Measurements from ENCODE around the gene NELFE. TPM values are rescaled to one million over a fixed set of nuclear protein-coding genes. Genes with fewer than 3 reads are reported as not detected.
"Not testable (repeated sequence)": the region's sequence is repeated elsewhere in the genome, so short reads cannot be mapped to it uniquely, and the experiment has no call there.

NELFE gene
- total RNA-seq (2021): 90.8 and 91.4 TPM in 2 replicates
- long read RNA-seq, transcript NELFE-202 (11 exons, 1,584 nt): major isoform, 611 of 766 reads
- long read RNA-seq, partial matches to known transcripts: 36 of 766 reads
- long read RNA-seq, other reads (novel, unspliced or antisense): 116 of 766 reads

- Histone ChIP-seq H4K91ac (ENCODE audit: insufficient read length, low read depth, low read length) (no peak within 1 kb of the TSS), H4K5ac (ENCODE audit: insufficient read length, low read depth, low read length) (peak within 1 kb of the TSS; percentile 13), H4K8ac (replicated peaks; ENCODE audit: insufficient read length, low read depth, low read length) (no peak within 1 kb of the TSS), H3K27ac (ENCODE audit: insufficient read length, low read depth, low read length) (no peak within 1 kb of the TSS), H3K56ac (ENCODE audit: insufficient read length, low read depth, low read length) (peak within 1 kb of the TSS; percentile 43), H2BK20ac (ENCODE audit: low read depth, low read length, poor library complexity, severe bottlenecking) (no peak within 1 kb of the TSS), H3K23me2 (ENCODE audit: insufficient read length, low read depth, low read length, poor library complexity, severe bottlenecking) (peaks cover 10% of the 10 kb centered on the region), H4K20me1 (ENCODE audit: control insufficient read depth, insufficient read depth, insufficient read length) (no peaks in the 10 kb centered on the region), H3K14ac (ENCODE audit: insufficient read depth, low read length) (peak within 1 kb of the TSS; percentile 72), H3K79me1 (ENCODE audit: insufficient read depth, low read depth, low read length, poor library complexity, severe bottlenecking) (peaks cover 3% of the 10 kb centered on the region), H2BK15ac (ENCODE audit: low read depth, low read length) (no peak within 1 kb of the TSS), H3K4me2 (ENCODE audit: insufficient read depth, insufficient read length, low read length) (peak within 1 kb of the TSS; percentile 95), H3T11ph (ENCODE audit: low read length) (no peak within 1 kb of the TSS), H2AFZ (ENCODE audit: low read length) (peak within 1 kb of the TSS; percentile 27), H3K4ac (ENCODE audit: low read depth, low read length) (no peak within 1 kb of the TSS), H3K79me2 (ENCODE audit: insufficient read depth, low read length) (peaks cover 7% of the 10 kb centered on the region), H3K18ac (ENCODE audit: insufficient read length, low read depth, low read length) (peak within 1 kb of the TSS; percentile 38), H3K9me3 (ENCODE audit: control insufficient read depth, low read depth, low read length) (no peaks in the 10 kb centered on the region), H2AK5ac (ENCODE audit: insufficient read length, low read length) (no peak within 1 kb of the TSS), H2BK120ac (ENCODE audit: low read depth, low read length, poor library complexity, severe bottlenecking) (no peak within 1 kb of the TSS), H2BK12ac (ENCODE audit: insufficient read length, low read depth, low read length) (no peak within 1 kb of the TSS), H3K27me3 (ENCODE audit: insufficient read depth, low read length) (no peaks in the 10 kb centered on the region), H3K4me1 (ENCODE audit: insufficient read depth, low read length) (peaks cover 3% of the 10 kb centered on the region; the same call in 1 of the 2 replicates), H3K23ac (ENCODE audit: insufficient read length, low read depth, low read length) (no peak within 1 kb of the TSS), H3K9ac (ENCODE audit: extremely low read depth, insufficient read length, low read length) (peak within 1 kb of the TSS; percentile 95), H2BK5ac (ENCODE audit: insufficient read length, low read length) (no peak within 1 kb of the TSS)
- no peaks in the 10 kb centered on the region; the same call in 1 of the 2 replicates for H3K27me3 Mint-ChIP-seq (ENCODE audit: low read depth)
- peaks cover 36 to 82% (median 70%) of the 10 kb centered on the region in 3 experiments for H3K36me3 Mint-ChIP-seq (ENCODE audit: insufficient read depth in 1 of 3, low read depth in 3 of 3)
- H3K9me3 Mint-ChIP-seq: no peaks in the 10 kb centered on the region; a peak in 1 of 5 replicates
- WGBS (ENCODE audit: extremely low coverage, insufficient read length, low lambda C conversion rate): no CpG with 5 or more reads among the region's 59 CpGs
- peak within 1 kb of the TSS; percentile 94 to 99 (median 99) for H3K27ac Mint-ChIP-seq
- TF ChIP-seq CTCF (conservative IDR thresholded peaks at IDR 0.05): no peak
- DNase-seq: peak; percentile 99
- H3K4me3 Mint-ChIP-seq: peak within 1 kb of the TSS; percentile 95 to 99
- H3K4me1 Mint-ChIP-seq: peaks cover 18% of the 10 kb centered on the region in 2 experiments
Measured at GRCh38 chr6:31958741-31959739, at the start of gene NELFE, which contains the start of gene SKIC2. Gene NELFE, minus strand, starts transcription at chr6:31958971. Its CDS starts 525 bp downstream, at chr6:31958446. Gene SKIC2, plus strand, starts transcription at chr6:31959175. Its CDS starts 18 bp downstream, at chr6:31959193.

- H2BK12ac ChIP-seq (ENCODE audit: insufficient read length, low read depth, low read length); H3K79me2 ChIP-seq (ENCODE audit: insufficient read depth, low read length); H2AK5ac ChIP-seq (ENCODE audit: insufficient read length, low read length); H3K4me3 Mint-ChIP-seq; H2BK20ac ChIP-seq (ENCODE audit: low read depth, low read length, poor library complexity, severe bottlenecking); H3K27me3 Mint-ChIP-seq (ENCODE audit: low read depth); H3K4me1 Mint-ChIP-seq; H4K20me1 ChIP-seq (ENCODE audit: control insufficient read depth, insufficient read depth, insufficient read length); H3K18ac ChIP-seq (ENCODE audit: insufficient read length, low read depth, low read length); H3K79me1 ChIP-seq (ENCODE audit: insufficient read depth, low read depth, low read length, poor library complexity, severe bottlenecking); H3K14ac ChIP-seq (ENCODE audit: insufficient read depth, low read length); H3K23me2 ChIP-seq (ENCODE audit: insufficient read length, low read depth, low read length, poor library complexity, severe bottlenecking); H3K4me1 ChIP-seq (ENCODE audit: insufficient read depth, low read length); H4K5ac ChIP-seq (ENCODE audit: insufficient read length, low read depth, low read length); H2AFZ ChIP-seq (ENCODE audit: low read length); H2BK120ac ChIP-seq (ENCODE audit: low read depth, low read length, poor library complexity, severe bottlenecking); H3K27ac ChIP-seq (ENCODE audit: insufficient read length, low read depth, low read length); H4K8ac ChIP-seq (replicated peaks; ENCODE audit: insufficient read length, low read depth, low read length); H3K36me3 Mint-ChIP-seq (ENCODE audit: insufficient read depth in 1 of 3, low read depth in 3 of 3); H3K23ac ChIP-seq (ENCODE audit: insufficient read length, low read depth, low read length); H3K9me3 Mint-ChIP-seq; H4K91ac ChIP-seq (ENCODE audit: insufficient read length, low read depth, low read length); H2BK15ac ChIP-seq (ENCODE audit: low read depth, low read length); H3T11ph ChIP-seq (ENCODE audit: low read length); H3K27me3 ChIP-seq (ENCODE audit: insufficient read depth, low read length); H3K56ac ChIP-seq (ENCODE audit: insufficient read length, low read depth, low read length); H3K9me3 ChIP-seq (ENCODE audit: control insufficient read depth, low read depth, low read length); H3K9ac ChIP-seq (ENCODE audit: extremely low read depth, insufficient read length, low read length); H2BK5ac ChIP-seq (ENCODE audit: insufficient read length, low read length); DNase-seq; H3K4ac ChIP-seq (ENCODE audit: low read depth, low read length); H3K27ac Mint-ChIP-seq; H3K4me2 ChIP-seq (ENCODE audit: insufficient read depth, insufficient read length, low read length): not testable (repeated sequence)
- WGBS (ENCODE audit: extremely low coverage, insufficient read length, low lambda C conversion rate): no CpG with 5 or more reads among the region's 24 CpGs
Measured at GRCh38 chr6:32008037-32008436, 49.3 kb upstream of the NELFE start.

Data from H9 (cell line).